AG04450 (cell line): Measurements from ENCODE around the gene TNRC6C. TPM values are rescaled to one million over a fixed set of nuclear protein-coding genes. Genes with fewer than 3 reads are reported as not detected.

ENCODE experiments used
- CTCF ChIA-PET: fragments of 300-600, 350-600 bp; formaldehyde crosslinking; extraction: SDS; loops from one replicate; lab custom pipeline; 2022; ENCODE audit warnings: antibody characterized with exemption, inconsistent platforms; lab: Charles Lee
- POLR2A ChIA-PET: fragments of 350-600 bp; formaldehyde crosslinking; extraction: SDS; loops from one replicate; lab custom pipeline; 2021; ENCODE audit warnings: antibody characterized with exemption, inconsistent platforms; lab: Yijun Ruan, JAX
- DNase-seq: peaks from one replicate; pipeline ENCODE4 v3.0.0-alpha.2; 2011; ENCODE audit warnings: low read depth, low spot score
- H3K27ac ChIP-seq: one replicate; pipeline ENCODE4 v1.5.1; 2012; ENCODE audit warnings: low read depth, low read length, control low read depth
- H3K27me3 ChIP-seq: one replicate; pipeline ENCODE4 v1.6.0; 2012; ENCODE audit warnings: low read length; ENCODE audit not compliant: control insufficient read depth, insufficient read depth
- H3K4me3 ChIP-seq: 2 replicates; pipeline ENCODE4 v1.5.1; 2011; ENCODE audit warnings: mild to moderate bottlenecking, low read depth, low read length, control low read depth
- H3K9me3 ChIP-seq: 2 replicates; pipeline ENCODE4 v1.5.1; 2012; ENCODE audit warnings: low read length; ENCODE audit not compliant: control insufficient read depth, insufficient read depth
- polyA plus RNA-seq: library from polyadenylated mRNA; depleted of rRNA; stranded (reverse); fragments of >200 nt; gene quantifications from 2 replicates; pipeline ENCODE4 v1.2.3, GENCODE V29; 2011
- TF ChIP-seq, protein P1 (sequence below): IDR thresholded peaks from 2 replicates; pipeline ENCODE4 v1.5.1; 2011; ENCODE audit warnings: low read depth, low read length, control low read depth, inconsistent platforms

Gene TNRC6C
- polyA plus RNA-seq, 1 experiment: 1.2 TPM

DNA sequence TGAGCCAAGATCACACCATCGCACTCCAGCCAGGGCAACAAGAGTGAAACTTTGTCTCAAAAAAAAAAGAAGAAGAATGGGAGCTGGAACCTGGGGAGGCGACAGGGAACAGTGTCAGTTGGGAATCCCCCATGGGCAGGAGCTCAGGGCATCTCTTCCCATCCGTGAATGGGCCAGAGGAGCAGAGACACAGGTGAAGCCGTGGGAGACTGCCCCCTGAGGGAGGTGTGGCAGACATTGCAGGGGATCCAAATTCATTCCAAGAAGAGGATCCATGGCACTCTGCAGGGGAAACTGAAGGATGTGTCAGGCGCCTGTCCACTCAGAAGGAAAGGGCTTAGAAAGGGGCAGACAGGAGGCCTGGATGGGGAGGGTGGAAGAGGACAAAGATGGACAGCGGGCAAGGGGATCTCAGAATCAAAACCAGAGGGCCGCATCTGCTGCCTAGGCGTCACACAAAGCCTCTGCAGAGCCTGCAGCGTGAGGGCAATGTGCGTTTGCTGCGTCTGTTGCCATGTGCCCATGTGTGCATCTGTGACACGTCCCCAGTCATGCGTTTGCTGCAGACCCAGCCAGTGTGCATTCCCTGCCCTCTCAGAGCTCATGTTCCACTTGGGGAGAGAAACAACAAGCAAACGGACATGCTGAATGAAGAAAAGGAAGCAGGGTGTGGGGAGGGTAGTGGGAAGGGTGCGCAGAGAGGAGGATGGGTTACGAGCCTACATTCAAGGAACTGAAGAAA is 30.6 kb upstream of the TNRC6C start:
- peaks cover 45% of the 10 kb centered on the region for H3K27me3 ChIP-seq
- CTCF ChIA-PET: no interaction called here

DNA sequence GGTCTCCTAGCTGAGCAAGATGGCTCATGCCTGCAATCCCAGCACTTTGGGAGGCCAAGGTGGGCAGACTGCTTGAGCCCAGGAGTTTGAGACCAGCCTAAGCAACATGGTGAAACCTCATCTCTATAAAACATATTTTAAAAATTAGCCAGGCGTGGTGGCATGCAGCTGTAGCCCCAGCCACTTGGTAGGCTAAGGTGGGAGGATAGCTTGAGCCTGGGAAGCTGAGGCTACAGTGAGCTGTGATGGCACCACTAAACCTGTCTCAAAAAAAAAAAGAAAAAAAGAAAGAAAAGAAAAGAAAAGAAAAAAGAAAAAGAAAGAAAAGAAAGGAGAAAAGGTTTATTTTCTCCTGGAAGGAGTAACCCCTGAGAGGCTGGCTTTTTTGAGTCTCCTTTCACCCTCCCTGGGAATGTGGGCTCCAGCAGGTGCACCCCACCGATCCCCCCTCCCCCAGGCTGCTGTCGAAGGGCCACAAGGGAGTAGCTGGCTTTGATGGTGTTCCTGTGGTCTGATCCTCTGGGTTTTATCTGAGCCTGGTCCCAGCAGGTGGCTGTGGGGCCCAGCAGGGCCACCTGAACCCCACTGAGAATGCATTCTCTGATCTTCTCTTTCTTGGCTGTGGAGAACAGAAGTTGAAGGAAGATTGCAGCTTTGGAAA is 29.9 kb upstream of the TNRC6C start:
- POLR2A ChIA-PET: interaction anchor here (1.0 kb wide), 1 partner anchor 30 kb away, joined by 3 read pairs; the partner anchor contains the start of gene TNRC6C
- CTCF ChIA-PET: no interaction called here
- peaks cover 41% of the 10 kb centered on the region for H3K27me3 ChIP-seq

More for the DNA sequence above, 30.6 kb upstream of the TNRC6C start:
- TF ChIP-seq, protein P1, sequence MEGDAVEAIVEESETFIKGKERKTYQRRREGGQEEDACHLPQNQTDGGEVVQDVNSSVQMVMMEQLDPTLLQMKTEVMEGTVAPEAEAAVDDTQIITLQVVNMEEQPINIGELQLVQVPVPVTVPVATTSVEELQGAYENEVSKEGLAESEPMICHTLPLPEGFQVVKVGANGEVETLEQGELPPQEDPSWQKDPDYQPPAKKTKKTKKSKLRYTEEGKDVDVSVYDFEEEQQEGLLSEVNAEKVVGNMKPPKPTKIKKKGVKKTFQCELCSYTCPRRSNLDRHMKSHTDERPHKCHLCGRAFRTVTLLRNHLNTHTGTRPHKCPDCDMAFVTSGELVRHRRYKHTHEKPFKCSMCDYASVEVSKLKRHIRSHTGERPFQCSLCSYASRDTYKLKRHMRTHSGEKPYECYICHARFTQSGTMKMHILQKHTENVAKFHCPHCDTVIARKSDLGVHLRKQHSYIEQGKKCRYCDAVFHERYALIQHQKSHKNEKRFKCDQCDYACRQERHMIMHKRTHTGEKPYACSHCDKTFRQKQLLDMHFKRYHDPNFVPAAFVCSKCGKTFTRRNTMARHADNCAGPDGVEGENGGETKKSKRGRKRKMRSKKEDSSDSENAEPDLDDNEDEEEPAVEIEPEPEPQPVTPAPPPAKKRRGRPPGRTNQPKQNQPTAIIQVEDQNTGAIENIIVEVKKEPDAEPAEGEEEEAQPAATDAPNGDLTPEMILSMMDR: no peak
- H3K9me3 ChIP-seq: no peaks in the 10 kb centered on the region
- POLR2A ChIA-PET: no interaction called here
- no peak overlapping the region for H3K27ac ChIP-seq
- no peak for DNase-seq
- H3K4me3 ChIP-seq: no peak overlapping the region

DNA sequence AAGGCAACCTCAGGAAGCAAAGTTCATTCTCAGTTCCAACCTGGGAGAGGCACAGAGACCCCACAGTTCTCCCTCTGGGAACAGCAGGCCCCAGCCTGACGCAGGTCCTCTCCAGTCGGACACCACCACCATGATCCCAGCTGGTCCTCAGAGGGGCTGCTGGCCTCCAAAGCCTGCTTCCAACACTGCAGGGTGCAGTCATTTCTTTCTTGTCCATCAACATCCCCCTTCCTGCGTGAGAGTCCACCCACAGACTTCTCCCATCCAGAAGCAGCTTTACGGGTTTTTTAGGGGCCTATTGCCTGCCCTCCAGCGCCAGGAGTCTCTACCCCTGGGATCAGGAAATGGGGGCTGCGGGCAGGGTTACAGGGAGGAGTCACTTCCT is 29.3 kb upstream of the TNRC6C start:
- TF ChIP-seq, protein P1: no peak
- peaks cover 42% of the 10 kb centered on the region for H3K27me3 ChIP-seq
- no peak overlapping the region for H3K4me3 ChIP-seq
- POLR2A ChIA-PET: interaction anchor here (1.0 kb wide), 1 partner anchor 29 kb away, joined by 3 read pairs; the partner anchor contains the start of gene TNRC6C
- CTCF ChIA-PET: no interaction called here
- no peak overlapping the region for H3K27ac ChIP-seq
- H3K9me3 ChIP-seq: no peaks in the 10 kb centered on the region
- DNase-seq: no peak

More for the DNA sequence above, 29.9 kb upstream of the TNRC6C start:
- Histone ChIP-seq H3K27ac (no peak overlapping the region), H3K9me3 (no peaks in the 10 kb centered on the region), H3K4me3 (no peak overlapping the region)
- TF ChIP-seq, protein P1: no peak
- DNase-seq: no peak

DNA sequence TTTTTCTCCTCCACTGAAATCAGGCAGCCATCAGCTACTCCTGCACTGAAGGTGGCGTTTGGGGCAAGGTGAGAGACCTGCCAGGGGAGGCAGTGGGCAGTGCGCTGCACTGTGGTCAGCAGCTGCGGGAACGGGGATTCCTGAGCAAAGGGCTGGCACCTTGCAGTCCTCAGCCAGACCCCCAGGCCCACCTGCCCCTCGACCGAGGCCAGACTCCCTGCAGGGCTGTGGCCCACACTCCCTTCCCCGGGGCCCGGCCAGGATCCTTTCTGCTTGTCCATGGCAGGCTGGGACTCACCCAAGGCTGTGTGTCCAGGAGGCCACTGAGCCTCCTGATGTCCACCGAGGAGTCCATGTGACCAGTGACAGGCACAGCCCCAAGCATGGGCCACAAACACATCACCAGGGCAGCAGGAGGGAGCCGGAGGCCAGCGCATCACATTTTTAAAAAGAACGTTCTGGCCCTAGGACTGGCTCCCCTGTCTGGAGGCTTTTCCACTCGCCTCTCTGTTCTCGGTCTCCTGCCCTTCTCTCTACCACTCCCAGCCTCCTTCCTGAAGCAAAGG is 28.5 kb upstream of the TNRC6C start:
- ChIA-PET POLR2A (interaction anchor here (1.0 kb wide), 1 partner anchor 29 kb away, joined by 3 read pairs; the partner anchor contains the start of gene TNRC6C), CTCF (no interaction called here)
- Histone ChIP-seq H3K27me3 (peaks cover 43% of the 10 kb centered on the region), H3K27ac (no peak overlapping the region), H3K9me3 (no peaks in the 10 kb centered on the region), H3K4me3 (no peak overlapping the region)
- TF ChIP-seq, protein P1: no peak
- DNase-seq: no peak
